C4-2B (cell line): ENCODE data around the gene MRPL14.

Source experiments
- H3K27ac ChIP-seq: fragments of 450-650 bp; 2 replicates; pipeline ENCODE4 v1.5.1; 2017
- ZFX ChIP-seq: fragments of 450-650 bp; IDR thresholded peaks from 2 replicates; pipeline ENCODE4 v1.6.1; 2017
- TF ChIP-seq, protein P1 (sequence below): fragments of 450-650 bp; conservative IDR thresholded peaks from 2 replicates; pipeline ENCODE4 v1.5.1; 2017; ENCODE audit warnings: mild to moderate bottlenecking

The MRPL14 gene

DNA sequence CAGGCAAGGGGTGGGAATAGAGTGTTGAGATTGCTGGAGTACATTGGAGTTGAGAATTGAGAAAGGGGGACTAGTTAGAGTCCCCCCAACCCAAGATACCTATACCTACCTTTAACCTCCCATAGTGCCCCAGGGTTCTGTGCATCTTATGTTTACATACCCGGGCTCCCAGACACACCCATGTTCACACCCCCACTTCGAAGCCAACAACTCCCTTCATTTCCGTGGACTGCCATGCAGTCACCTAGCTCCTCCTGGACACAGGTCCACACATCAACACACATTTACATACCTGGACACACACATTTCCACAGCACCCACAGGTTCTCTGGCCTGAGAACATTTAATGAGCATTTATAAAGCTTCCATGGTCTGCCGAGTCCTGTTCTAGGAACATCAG, 5.2 kb upstream of the MRPL14 start:
- peak overlapping the region; percentile 43 for H3K27ac ChIP-seq
- TF ChIP-seq, protein P1, sequence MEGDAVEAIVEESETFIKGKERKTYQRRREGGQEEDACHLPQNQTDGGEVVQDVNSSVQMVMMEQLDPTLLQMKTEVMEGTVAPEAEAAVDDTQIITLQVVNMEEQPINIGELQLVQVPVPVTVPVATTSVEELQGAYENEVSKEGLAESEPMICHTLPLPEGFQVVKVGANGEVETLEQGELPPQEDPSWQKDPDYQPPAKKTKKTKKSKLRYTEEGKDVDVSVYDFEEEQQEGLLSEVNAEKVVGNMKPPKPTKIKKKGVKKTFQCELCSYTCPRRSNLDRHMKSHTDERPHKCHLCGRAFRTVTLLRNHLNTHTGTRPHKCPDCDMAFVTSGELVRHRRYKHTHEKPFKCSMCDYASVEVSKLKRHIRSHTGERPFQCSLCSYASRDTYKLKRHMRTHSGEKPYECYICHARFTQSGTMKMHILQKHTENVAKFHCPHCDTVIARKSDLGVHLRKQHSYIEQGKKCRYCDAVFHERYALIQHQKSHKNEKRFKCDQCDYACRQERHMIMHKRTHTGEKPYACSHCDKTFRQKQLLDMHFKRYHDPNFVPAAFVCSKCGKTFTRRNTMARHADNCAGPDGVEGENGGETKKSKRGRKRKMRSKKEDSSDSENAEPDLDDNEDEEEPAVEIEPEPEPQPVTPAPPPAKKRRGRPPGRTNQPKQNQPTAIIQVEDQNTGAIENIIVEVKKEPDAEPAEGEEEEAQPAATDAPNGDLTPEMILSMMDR: no peak
- no peak for TF ChIP-seq ZFX

DNA sequence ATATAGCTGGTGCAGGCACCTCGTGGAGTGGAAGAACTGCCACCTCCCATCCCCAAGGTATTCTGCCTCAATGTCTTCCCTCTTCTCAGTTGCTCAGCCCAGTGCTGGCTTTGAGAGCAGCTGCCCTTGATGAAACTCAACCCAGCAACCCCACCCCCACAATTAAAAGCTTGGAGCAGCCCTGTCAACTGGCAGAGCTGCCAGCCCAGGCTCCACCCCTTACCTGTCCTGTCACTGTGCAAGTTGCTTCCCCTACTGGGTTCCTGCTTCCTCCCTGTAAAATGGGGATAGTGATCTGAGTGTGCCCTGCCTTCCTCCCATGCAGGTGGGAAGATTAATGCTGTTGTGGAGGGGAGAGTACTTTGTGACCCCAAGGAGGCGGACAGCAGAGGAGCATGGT, 4.6 kb upstream of the MRPL14 start:
- H3K27ac ChIP-seq: peak overlapping the region; percentile 43
- TF ChIP-seq, protein P1: no peak
- TF ChIP-seq ZFX: no peak

DNA sequence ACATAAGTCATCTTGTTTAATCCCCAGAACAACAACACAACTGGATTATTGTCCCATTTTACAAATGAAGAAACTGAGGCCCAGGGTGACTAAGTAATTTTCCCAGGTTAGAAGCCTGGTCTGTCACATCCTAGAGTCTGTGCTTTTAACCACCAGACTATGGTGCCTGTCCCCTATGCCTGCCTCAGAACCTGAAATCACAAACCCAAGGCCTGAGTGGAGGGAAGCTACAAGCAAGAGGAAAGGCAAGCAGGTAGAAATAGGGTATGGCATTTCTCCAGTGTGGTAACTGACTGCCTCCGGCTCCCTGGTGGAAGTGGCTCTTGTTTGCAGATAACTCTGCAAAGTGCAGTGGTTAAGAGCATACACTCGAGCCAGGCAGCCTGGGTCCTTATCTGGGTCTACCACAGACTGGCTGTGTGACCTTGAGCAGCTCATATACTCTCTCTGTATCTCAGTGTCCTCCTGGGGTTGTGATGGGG, 2.6 kb upstream of the MRPL14 start:
- no peak for TF ChIP-seq ZFX
- TF ChIP-seq, protein P1: no peak
- no peak overlapping the region for H3K27ac ChIP-seq

DNA sequence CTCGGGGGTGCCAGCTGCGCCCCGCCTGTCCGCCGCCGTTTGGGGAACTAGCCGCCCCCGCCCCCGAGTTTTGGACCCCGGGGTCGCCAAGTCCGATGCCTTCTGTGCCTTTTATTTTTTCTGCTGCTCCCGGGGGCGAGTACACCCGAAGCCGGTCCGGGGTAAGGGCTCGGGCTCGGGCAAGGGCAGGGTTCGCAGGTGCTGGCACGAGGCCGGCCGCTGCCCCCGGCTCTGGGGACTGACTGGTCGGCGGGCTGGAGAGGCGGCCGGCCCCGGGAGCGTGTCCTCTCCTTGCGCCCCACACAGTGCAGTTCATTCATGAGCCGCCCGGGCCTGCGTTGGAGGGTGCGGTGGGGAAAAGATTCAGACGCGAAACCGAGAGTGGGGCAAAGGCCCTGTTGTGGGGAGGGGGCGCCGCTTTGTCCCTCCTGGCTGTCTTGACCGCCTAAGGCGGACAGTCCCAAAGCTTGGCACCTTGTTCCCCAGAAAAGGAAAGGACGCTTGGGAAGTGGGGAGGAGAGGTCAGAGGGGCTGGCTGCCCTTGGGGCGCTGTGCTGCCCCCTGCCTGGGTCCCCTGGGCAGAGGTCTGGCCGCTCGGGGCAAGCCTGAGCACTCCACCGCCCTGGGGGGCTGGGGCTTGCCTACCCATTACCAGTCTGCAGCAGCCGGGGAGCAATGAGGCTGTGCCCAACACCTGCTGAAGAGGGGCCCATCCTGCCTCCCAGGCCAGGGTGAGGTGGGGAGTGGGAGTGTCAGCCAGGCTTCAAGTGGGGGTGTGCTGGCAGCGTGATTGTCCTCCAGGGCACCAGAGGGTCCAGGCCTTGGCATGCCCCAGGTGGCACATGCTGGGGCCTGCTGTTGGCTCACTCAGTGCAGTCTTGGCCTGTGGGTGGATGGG, 1.0 kb upstream of the MRPL14 start:
- no peak for TF ChIP-seq ZFX
- TF ChIP-seq, protein P1: no peak; the same call in 1 of the 2 replicates
- H3K27ac ChIP-seq: peak overlapping the region; percentile 93

DNA sequence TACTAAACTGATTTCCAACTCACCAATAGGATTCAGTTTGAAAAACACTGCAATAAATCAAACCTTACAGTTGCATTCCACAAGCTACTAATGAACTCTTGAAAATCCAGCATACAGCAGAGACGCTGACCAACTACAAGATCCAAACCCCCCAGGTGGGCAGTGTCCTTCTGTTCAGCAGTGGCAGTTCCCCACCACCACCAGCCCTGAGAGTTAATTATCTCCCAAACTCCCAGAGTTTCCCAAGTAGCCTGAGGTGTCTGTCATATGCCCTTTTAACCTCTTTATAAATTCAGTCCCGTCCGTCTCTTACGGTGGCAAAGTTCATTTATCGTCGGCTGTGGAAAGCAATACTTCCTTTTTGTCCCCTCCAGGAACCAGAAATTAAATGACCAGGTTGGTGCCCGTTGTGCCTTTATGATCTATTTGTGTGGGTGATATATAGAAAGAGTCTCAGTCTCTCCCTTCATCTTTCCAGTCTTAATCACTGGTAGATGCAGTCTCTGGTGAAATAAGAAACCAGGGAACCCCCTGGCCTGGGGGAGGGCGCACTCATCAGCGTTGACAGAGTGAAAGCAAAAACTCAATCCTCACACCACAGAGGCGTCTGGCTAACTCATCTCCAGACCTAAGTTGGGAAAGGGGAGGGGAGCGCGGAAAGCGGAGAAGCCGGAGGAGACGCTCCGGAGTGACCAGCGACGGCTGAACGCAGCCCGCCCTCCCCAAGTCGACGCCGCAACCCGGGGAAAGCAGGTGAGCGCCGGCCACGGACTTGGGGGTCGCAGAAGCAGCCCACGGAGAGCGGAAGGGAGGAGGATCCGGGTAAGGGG, 717 bp downstream of the MRPL14 start:
- TF ChIP-seq ZFX: no peak
- TF ChIP-seq, protein P1: no peak
- peak overlapping the region; percentile 93 for H3K27ac ChIP-seq

DNA sequence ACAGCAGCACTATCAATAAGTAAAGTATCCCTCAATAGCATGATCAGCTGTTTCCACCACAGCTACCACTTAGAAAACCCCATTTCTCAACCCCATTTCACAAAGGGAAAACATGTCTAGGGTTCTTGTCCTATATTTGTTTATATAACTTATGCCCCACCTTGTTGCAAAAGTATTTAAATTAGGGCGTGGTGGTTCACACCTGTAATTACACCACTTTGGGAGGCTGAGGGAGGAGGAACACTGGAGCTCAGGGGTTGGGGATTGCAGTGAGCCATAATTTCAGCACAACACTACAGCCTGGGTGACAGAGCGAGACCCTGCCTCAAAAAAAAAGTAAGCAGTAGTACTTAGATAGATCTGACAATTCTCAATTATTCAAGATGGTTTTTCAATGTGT, 3.7 kb downstream of the MRPL14 start:
- TF ChIP-seq, protein P1: no peak
- TF ChIP-seq ZFX: no peak
- H3K27ac ChIP-seq: no peak overlapping the region

DNA sequence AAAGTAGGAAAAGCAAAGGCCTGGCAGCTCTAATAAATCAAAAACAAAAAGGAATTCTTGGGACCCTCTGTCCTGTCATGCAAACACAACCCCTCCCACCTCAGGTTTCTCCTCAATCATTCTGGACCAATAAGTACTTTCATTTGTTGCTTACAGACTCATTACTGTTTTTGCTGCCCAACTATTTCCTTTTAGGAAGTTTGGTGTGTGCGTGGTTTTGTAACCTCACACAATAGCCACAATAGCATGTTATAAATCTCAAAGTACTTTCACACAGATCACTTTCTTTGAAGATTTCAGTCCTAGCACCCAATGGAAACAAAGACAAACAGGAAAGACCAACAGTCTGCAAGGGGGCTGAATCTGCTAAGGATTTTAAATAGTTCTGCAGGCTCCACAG, 4.5 kb downstream of the MRPL14 start:
- no peak overlapping the region for H3K27ac ChIP-seq
- TF ChIP-seq ZFX: no peak
- TF ChIP-seq, protein P1: no peak
